ENCODE data around the gene NDRG2.

DNA sequence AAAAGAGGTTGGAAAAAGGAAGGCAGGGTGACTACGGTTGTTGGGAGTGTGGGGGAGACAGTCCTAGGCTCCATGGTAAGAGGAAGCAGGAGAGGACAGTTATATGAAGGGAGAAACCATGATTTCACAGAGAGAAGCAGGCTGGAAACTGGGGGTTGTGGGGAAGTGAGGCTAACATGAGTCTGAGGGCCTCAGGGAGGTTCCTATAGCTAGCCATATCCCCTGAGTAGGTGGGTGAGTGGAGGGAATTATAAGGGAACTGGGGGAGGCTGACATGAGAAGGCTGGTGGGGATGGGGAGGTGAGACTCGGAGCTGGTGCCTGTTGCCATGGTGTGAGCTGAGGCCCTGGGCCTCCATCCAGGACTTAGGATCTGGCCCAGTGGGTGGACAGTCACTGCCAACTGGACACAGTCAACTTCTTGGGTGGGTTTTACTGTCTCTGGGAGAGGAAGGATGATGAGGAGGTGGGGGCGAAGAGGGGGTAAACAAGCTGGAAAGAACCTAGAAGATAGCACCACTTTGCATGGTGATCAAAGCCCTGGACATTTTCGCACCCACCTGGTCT is 8.4 kb upstream of the NDRG2 start:
- TF ChIP-seq POLR2A (IDR thresholded peaks at IDR 0.05) = no peak
- TF ChIP-seq, protein P1, sequence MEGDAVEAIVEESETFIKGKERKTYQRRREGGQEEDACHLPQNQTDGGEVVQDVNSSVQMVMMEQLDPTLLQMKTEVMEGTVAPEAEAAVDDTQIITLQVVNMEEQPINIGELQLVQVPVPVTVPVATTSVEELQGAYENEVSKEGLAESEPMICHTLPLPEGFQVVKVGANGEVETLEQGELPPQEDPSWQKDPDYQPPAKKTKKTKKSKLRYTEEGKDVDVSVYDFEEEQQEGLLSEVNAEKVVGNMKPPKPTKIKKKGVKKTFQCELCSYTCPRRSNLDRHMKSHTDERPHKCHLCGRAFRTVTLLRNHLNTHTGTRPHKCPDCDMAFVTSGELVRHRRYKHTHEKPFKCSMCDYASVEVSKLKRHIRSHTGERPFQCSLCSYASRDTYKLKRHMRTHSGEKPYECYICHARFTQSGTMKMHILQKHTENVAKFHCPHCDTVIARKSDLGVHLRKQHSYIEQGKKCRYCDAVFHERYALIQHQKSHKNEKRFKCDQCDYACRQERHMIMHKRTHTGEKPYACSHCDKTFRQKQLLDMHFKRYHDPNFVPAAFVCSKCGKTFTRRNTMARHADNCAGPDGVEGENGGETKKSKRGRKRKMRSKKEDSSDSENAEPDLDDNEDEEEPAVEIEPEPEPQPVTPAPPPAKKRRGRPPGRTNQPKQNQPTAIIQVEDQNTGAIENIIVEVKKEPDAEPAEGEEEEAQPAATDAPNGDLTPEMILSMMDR (IDR thresholded peaks at IDR 0.05) = no peak
- TF ChIP-seq POLR2AphosphoS5 (IDR thresholded peaks at IDR 0.05) = no peak
